Measurements from ENCODE around the gene SAC3D1. TPM values are rescaled to one million over a fixed set of nuclear protein-coding genes. Genes with fewer than 3 reads are reported as not detected.

The SAC3D1 gene
- total RNA-seq, 3 donors from 2014 or later = 8.5 to 13.1 (median 11.8) TPM

DNA sequence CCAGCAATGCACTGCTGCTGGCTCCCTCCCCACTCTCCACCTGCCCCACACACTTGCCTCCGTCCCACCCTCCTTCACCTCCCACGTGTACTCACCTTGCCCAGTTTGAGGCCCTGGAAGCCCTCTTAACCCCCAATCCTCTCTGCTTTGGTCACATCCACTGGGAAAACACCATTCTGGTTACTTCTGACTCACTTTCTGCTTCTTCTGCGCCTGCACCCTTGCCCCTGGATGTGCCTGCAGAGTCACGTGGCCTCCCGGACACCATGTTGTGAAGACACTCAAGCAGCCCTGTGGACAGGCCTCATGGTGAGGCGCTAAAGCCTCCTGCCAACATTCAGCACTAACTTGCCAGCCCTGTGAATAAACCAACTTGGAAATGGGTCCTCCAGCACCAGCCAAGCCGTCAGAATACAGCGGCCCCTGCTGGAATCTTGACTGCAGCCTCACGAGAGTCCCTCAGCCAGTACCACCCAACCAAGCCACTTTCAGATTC, 20.0 kb downstream of the SAC3D1 start:
- no peak overlapping the region for H3K4me3 ChIP-seq
- H3K4me1 ChIP-seq (ENCODE audit: low read depth) = peaks cover 9% of the 10 kb centered on the region
- H3K36me3 ChIP-seq (ENCODE audit: low read depth) = no peaks in the 10 kb centered on the region
- no peaks in the 10 kb centered on the region for H3K9me3 ChIP-seq
- TF ChIP-seq, protein P1, sequence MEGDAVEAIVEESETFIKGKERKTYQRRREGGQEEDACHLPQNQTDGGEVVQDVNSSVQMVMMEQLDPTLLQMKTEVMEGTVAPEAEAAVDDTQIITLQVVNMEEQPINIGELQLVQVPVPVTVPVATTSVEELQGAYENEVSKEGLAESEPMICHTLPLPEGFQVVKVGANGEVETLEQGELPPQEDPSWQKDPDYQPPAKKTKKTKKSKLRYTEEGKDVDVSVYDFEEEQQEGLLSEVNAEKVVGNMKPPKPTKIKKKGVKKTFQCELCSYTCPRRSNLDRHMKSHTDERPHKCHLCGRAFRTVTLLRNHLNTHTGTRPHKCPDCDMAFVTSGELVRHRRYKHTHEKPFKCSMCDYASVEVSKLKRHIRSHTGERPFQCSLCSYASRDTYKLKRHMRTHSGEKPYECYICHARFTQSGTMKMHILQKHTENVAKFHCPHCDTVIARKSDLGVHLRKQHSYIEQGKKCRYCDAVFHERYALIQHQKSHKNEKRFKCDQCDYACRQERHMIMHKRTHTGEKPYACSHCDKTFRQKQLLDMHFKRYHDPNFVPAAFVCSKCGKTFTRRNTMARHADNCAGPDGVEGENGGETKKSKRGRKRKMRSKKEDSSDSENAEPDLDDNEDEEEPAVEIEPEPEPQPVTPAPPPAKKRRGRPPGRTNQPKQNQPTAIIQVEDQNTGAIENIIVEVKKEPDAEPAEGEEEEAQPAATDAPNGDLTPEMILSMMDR (IDR thresholded peaks at IDR 0.05) = no peak
- intact Hi-C loops (cut with DNase I, micrococcal nuclease) = no loop called here
- no peak for ATAC-seq
- no peak for DNase-seq

DNA sequence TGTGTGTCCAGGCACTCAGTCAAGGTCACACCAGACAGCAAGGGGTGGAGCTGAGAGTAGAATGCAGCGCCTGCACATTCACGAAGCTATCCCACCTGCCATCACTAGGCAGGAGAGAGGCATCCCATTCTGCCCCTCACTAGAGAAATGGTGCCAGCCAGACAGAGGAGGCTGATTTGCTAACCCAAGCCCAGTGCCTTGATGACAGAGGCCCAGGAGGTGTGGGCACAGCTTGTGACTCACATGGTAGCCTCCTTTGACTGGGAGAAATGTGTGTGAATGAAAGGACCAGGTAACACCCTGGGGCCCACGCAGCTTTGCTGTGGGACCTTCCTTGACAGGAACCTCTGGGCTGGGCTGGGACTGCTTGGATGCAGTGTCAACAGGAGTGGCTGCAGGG, 22.5 kb downstream of the SAC3D1 start:
- no peaks in the 10 kb centered on the region for H3K36me3 ChIP-seq (ENCODE audit: low read depth)
- DNase-seq = no peak
- no peak for ATAC-seq
- TF ChIP-seq, protein P1 (IDR thresholded peaks at IDR 0.05) = no peak
- no peaks in the 10 kb centered on the region for H3K9me3 ChIP-seq
- no peak overlapping the region for H3K4me3 ChIP-seq
- peaks cover 3% of the 10 kb centered on the region for H3K4me1 ChIP-seq (ENCODE audit: low read depth)
- intact Hi-C loops (cut with DNase I, micrococcal nuclease) = no loop called here

DNA sequence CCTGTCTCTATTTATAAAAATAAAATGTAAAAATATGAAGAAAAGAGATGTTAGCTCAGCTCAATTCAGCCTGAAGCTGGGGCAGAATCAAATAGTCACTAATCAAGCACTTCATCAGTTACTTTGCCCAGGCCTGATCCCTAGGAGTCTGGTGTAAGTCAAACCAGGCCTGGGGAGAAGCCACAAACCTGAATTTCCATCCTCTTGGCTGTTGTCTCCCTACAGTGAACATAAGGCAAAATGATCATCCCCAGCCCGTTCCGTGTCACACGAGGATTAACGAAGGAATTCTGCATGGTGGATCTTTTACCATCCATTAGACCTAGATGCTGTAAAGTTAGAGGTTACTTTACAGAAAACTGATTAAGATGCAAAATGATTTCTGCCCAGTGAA, 23.8 kb downstream of the SAC3D1 start:
- DNase-seq = no peak
- TF ChIP-seq, protein P1 (IDR thresholded peaks at IDR 0.05) = no peak
- Histone ChIP-seq H3K36me3 (ENCODE audit: low read depth) (no peaks in the 10 kb centered on the region), H3K4me3 (no peak overlapping the region), H3K9me3 (no peaks in the 10 kb centered on the region), H3K4me1 (ENCODE audit: low read depth) (no peaks in the 10 kb centered on the region)
- no peak for ATAC-seq
- intact Hi-C loops (cut with DNase I, micrococcal nuclease) = no loop called here

DNA sequence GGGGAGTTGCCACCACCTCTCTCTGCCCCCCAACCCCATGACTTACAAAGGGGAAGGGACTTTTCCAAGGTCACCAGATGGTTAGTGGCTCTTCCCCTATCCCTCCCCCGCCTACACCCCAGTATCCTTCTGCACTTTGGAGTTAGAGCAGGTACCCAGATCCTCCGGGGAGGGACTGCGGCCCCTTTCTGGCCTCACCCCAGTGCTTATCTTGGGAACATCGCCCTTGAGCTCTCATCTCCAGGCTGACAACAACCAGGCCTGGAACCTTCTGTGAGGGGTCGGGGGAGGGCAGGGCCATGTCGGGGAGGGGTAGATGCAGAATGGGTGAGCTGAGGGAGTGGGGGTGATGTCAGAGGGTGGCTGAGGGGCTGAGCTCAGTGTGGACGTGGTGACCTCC, 24.8 kb downstream of the SAC3D1 start:
- ATAC-seq = no peak
- Histone ChIP-seq H3K4me1 (ENCODE audit: low read depth) (no peaks in the 10 kb centered on the region), H3K36me3 (ENCODE audit: low read depth) (no peaks in the 10 kb centered on the region), H3K4me3 (no peak overlapping the region), H3K9me3 (no peaks in the 10 kb centered on the region)
- intact Hi-C loops (cut with DNase I, micrococcal nuclease) = no loop called here
- TF ChIP-seq, protein P1 (IDR thresholded peaks at IDR 0.05) = no peak
- no peak for DNase-seq

DNA sequence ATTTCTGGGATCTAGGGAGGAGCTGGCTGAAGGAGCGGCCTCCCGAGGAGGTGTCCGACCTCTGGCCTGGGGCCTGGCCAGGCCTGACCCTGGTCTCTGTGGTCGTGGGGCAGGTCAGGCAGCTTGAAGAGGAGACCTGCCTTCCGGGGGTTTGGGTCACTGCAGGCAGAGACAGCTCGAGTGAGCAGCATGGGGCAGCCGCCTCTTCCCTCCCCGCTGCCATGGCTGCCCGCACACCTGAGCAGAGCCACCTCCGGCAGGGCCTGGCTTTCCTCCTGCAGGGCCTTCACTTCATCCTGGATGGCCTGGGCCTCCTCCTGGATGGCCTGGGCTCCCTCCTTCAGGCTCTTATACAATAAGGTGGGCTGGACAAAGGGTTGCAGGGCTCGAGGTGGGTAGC, 25.3 kb downstream of the SAC3D1 start:
- no peak overlapping the region for H3K4me3 ChIP-seq
- no peaks in the 10 kb centered on the region for H3K9me3 ChIP-seq
- no peak for DNase-seq
- H3K36me3 ChIP-seq (ENCODE audit: low read depth) = no peaks in the 10 kb centered on the region
- TF ChIP-seq, protein P1 (IDR thresholded peaks at IDR 0.05) = no peak
- H3K4me1 ChIP-seq (ENCODE audit: low read depth) = no peaks in the 10 kb centered on the region
- ATAC-seq = no peak
- intact Hi-C loops (cut with DNase I, micrococcal nuclease) = no loop called here

DNA sequence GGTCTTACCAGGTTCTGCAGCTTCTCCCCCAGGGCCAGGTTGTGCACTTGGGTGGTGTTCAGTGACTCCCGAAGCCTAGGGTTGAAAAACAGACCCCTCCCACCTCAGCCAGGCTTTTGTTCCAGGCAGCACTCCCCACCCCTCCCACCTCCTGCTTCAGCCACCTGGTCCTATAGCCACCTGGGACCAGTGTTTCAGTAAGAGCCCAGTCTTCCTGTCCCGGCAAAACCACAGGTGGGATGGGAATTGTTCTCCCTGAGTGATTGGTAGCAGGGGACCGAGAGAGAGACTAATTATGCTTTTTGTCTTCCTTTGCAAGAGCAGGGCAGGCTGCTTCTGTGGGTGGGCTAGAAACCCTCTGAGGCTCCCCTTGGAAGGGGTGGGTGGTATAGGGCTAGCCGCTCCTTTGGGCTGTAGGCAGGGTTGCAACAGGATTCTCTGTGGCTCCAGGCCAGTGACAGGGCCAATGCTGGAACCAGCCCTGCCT, 25.8 kb downstream of the SAC3D1 start:
- ATAC-seq (no peak), DNase-seq (no peak)
- TF ChIP-seq, protein P1 (IDR thresholded peaks at IDR 0.05) = no peak
- H3K36me3 ChIP-seq (ENCODE audit: low read depth) = no peaks in the 10 kb centered on the region
- H3K9me3 ChIP-seq = no peaks in the 10 kb centered on the region
- intact Hi-C loops (cut with DNase I, micrococcal nuclease) = no loop called here
- no peaks in the 10 kb centered on the region for H3K4me1 ChIP-seq (ENCODE audit: low read depth)
- no peak overlapping the region for H3K4me3 ChIP-seq
